HG03432 (cell line): ENCODE data around the gene GGT7.
"Not testable (repeated sequence)": the region's sequence is repeated elsewhere in the genome, so short reads cannot be mapped to it uniquely, and the experiment has no call there.

Experiments
- ATAC-seq: cut with Tn5 transposase; IDR thresholded peaks from one replicate; pipeline ENCODE4 v1.9.1; 2021; ENCODE audit warnings: mild to moderate bottlenecking, moderate library complexity; ENCODE audit not compliant: unreplicated experiment

GGT7 gene

GRCh38 chr20:34872622-34873224, at the start of gene GGT7:
Gene GGT7 (minus strand): TSS chr20:34872856. CDS start chr20:34872815, 41 bp downstream.
- ATAC-seq, result peak; percentile 48

- no peak for ATAC-seq
Observed at GRCh38 chr20:34921436-34921835, 48.8 kb upstream of the GGT7 start.

GRCh38 chr20:34920055-34920454, 47.4 kb upstream of the GGT7 start:
- no peak for ATAC-seq

DNA sequence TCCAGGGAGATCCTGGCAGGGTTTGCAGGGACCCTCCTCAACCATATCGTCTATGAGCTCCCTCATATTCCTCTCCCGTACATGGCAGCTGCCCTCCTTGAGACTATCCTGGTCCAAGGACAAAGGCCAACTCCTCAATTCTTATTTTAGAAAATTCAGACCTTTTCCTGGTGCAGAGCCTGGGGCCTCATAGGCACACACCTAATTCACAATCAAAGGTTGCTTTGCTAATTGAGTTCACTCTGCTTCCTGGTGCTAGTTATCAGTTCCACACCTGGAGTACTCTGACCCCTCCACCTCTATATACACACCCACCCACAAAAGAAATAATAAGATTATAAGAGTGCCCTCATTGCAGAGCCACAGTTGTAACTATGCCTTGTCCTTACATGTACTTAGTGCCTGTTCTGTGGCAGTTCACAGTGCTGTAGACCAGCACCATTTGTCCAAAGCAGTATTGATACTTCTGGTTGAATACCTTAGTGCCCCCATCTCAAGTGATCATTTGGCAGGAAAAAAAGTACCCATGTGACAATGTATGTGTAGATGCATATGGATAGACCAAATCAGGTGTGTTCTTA, 44.2 kb upstream of the GGT7 start:
- no peak for ATAC-seq

- no peak for ATAC-seq
Observed at GRCh38 chr20:34915749-34916455, 43.2 kb upstream of the GGT7 start.

DNA sequence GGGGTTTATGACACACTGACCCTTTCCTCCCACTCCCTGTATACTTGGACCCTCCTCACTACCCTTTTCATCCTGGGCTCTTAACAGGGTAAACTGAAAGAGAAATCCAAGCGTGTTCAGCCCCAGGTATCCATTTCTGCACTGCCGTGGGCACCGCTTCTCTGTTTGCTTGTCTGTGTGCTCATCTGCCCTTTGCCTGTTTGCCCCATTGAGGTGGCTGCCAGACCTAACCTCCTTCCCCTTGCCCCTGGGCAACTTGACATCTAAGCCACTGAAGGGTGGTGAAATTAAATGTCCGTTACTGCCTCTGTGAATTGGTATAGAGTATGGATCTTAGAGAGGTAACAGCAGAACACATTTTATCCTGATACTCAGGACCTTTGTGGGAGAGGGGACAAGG, 42.5 kb upstream of the GGT7 start:
- ATAC-seq, result no peak

- no peak for ATAC-seq
Observed at GRCh38 chr20:34907616-34908469, 35.2 kb upstream of the GGT7 start.

DNA sequence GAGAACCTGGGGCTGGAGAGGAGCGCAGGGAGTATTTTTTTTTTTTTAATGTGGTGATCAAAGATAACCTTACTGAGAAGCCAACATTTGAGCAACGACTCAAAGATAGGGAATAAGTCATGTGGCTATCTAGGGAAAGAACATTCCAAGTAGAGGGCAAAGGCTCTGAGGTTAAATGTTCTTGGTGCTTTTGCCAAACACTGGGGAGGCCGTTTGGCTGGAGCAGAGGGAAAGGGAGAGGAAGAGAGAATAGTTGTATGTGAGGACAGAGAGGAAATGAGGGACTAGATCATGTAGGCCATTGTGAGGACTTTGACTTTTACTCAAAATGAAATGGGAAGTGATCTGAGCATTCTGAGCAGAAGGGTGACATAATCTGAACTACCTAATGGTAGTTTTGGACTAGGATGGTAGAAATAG, 31.6 kb upstream of the GGT7 start:
- ATAC-seq, result no peak

GRCh38 chr20:34898731-34899130, 26.1 kb upstream of the GGT7 start:
- not testable (repeated sequence) for ATAC-seq

DNA sequence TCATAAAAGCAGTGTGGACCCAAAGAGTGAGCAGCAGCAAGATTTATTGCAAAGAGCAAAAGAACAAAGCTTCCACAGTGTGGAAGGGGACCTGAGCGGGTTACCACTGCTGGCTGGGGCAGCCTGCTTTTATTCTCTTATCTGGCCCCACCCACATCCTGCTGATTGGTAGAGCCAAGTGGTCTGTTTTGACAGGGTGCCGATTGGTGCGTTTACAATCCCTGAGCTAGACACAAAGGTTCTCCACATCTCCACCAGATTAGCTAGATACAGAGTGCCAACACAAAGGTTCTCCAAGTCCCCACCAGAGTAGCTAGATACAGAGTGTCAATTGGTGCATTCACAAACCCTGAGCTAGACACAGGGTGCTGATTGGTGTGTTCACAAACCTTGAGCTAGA, 25.5 kb upstream of the GGT7 start:
- not testable (repeated sequence) for ATAC-seq

- ATAC-seq, result no peak
Observed at GRCh38 chr20:34896086-34896621, 23.5 kb upstream of the GGT7 start.

- ATAC-seq, result no peak
Observed at GRCh38 chr20:34895465-34895864, 22.8 kb upstream of the GGT7 start.

DNA sequence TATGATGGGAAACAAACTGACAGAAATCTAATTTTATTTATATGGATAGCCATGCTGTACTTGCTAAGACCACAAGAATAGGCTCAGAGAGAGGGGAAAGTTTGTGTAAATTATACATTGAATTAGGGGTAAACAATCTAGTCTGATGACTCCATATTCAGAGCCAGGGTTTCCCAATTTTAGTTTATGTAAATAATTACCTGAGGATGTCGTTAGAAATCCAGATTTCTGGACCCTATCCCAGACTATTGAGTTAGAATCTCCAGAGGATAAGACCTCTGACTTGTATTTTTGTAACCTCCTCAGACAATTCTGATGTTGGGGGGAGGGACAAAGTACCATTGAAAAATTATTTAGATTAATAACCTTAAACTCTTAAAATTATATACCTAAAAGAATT, 22.1 kb upstream of the GGT7 start:
- ATAC-seq, result no peak

GRCh38 chr20:34892671-34893070, 20.0 kb upstream of the GGT7 start:
- ATAC-seq, result no peak

GRCh38 chr20:34891166-34892062, 18.8 kb upstream of the GGT7 start:
- ATAC-seq, result no peak

DNA sequence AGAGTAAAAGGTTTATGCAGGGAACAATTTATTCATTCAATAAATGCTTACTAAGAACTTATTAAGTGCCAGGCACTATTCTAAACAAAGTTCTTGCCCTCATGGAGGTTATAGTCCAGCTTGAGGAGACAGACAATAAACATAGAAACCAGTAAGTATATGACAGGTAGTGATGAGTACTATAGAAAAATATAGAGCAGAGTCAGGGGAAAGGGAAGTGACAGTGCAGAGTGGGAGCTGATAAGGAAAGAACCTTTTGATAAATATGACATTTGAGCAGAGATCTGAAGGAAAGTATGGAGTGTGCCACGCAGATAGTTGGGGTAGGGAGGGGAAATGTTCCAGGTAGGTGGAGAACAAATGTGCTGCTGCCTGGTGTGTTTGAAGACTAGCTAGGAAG, 15.8 kb upstream of the GGT7 start:
- no peak for ATAC-seq

GRCh38 chr20:34887023-34887422, 14.4 kb upstream of the GGT7 start:
- ATAC-seq, result no peak

DNA sequence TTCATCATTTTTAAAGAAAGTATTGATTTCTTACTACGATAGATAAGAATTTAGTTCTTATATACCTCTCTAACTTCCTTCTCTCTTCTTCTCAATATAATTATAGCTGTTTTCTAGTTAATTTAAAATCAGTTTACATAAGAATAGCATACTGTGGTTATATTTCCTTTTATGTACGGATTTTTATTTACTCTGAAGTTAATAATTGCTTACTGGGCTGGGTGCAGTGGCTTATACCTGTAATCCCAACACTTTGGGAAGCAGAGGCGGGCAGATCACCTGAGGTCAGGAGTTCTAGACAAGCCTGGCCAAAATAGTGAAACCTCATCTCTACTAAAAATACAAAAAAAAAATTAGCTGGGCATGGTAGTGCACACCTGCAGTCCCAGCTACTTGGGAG, 13.5 kb upstream of the GGT7 start:
- ATAC-seq, result no peak

- no peak for ATAC-seq
Observed at GRCh38 chr20:34884260-34884659, 11.6 kb upstream of the GGT7 start.

- no peak for ATAC-seq
Observed at GRCh38 chr20:34883809-34884208, 11.2 kb upstream of the GGT7 start.
